Prostate gland (tissue), 2 donors: ENCODE measurements around the gene PDXP.

ENCODE experiments used
- POLR2A ChIP-seq: fragments of 450-650 bp; IDR thresholded peaks from one replicate; pipeline ENCODE4 v1.6.1; 2016; ENCODE audit warnings: antibody characterized with exemption, mild to moderate bottlenecking
- TF ChIP-seq, protein P1 (sequence below), 4 experiments: fragments of 200-600 bp in 2 of 4; fragments of 450-650 bp in 2 of 4; sonication (generic) in 2 of 4; IDR thresholded peaks; 1 replicate in 3 of 4; 2 replicates in 1 of 4; pipeline ENCODE4 v1.5.1; 2016 to 2019; ENCODE audit warnings: antibody characterized with exemption in 4 of 4, mild to moderate bottlenecking in 2 of 4, moderate library complexity in 2 of 4

DNA sequence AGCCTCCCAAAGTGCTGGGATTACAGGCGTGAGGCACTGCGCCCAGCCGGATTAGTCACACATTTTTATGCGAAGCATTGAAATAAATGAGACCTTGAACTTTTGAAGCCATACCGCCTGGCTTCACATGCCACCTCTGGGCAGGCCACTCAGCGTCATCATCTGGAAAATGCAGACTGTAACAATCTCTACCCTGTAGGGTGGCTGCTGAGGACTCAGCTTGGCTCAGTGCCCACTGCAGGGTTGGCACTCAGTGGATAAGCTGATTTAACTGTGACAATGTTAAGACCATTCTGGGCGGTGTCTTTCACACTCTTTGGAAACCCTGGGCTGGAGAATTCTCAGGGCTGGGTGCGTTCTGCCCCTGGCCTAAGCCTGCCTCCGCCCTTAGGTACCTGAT, 10.6 kb upstream of the PDXP start:
- TF ChIP-seq POLR2A, result no peak
- TF ChIP-seq, protein P1, sequence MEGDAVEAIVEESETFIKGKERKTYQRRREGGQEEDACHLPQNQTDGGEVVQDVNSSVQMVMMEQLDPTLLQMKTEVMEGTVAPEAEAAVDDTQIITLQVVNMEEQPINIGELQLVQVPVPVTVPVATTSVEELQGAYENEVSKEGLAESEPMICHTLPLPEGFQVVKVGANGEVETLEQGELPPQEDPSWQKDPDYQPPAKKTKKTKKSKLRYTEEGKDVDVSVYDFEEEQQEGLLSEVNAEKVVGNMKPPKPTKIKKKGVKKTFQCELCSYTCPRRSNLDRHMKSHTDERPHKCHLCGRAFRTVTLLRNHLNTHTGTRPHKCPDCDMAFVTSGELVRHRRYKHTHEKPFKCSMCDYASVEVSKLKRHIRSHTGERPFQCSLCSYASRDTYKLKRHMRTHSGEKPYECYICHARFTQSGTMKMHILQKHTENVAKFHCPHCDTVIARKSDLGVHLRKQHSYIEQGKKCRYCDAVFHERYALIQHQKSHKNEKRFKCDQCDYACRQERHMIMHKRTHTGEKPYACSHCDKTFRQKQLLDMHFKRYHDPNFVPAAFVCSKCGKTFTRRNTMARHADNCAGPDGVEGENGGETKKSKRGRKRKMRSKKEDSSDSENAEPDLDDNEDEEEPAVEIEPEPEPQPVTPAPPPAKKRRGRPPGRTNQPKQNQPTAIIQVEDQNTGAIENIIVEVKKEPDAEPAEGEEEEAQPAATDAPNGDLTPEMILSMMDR (IDR thresholded peaks at IDR 0.05), result no peak
